ENCODE results near the gene PTPN18.

Gene PTPN18

GRCh38 chr2:130368786-130369185 lies 12.9 kb downstream of the PTPN18 start:
- no peak for DNase-seq

DNA sequence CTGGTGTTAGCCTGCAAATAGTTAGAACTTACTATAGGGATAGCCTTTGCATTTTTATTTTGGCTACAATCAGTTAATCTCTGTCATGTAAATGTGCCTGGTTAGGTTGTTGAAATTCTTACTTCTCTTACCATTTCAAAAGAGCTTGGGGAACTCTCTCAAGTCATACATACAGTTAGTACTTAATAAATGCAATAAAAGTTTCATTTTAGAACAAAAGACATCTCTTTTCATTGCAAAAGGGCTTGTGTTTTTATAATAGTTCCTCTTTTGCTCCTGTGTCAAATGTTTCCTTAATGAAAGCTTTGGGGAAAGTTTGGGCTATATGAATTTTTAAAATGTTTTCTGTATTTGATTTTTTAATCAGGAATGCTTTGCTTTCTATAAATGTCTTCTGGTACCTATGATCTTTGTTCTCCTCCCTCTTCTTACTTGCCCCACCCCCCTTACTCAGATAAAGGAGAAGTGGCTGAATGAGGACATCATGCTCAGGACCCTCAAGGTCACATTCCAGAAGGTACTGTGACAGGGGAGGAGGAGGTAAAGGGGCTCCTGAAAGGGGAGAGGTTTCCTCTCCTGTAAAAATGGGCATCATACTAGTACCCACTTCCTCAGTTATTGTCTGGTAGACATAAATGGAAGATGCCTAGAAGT lies 13.6 kb downstream of the PTPN18 start:
- no peak for DNase-seq

- no peak for DNase-seq
Observed at GRCh38 chr2:130369965-130370341, 14.1 kb downstream of the PTPN18 start.

DNA sequence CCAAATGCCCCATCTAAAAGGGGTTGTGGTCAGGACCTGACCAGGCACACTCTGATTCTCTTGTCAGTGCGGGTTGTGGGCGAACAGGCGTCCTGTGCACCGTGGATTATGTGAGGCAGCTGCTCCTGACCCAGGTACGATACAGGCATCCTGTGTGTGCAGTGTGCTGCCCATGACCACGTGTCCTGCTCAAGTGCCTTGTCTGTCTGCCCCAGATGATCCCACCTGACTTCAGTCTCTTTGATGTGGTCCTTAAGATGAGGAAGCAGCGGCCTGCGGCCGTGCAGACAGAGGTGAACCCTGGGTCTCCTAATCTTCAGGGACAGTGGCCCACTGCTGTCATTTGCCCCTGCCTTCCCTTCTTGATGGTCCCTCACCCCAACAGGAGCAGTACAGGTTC lies 14.6 kb downstream of the PTPN18 start:
- no peak for DNase-seq

GRCh38 chr2:130371723-130372054 lies 15.8 kb downstream of the PTPN18 start:
- no peak for DNase-seq

DNA sequence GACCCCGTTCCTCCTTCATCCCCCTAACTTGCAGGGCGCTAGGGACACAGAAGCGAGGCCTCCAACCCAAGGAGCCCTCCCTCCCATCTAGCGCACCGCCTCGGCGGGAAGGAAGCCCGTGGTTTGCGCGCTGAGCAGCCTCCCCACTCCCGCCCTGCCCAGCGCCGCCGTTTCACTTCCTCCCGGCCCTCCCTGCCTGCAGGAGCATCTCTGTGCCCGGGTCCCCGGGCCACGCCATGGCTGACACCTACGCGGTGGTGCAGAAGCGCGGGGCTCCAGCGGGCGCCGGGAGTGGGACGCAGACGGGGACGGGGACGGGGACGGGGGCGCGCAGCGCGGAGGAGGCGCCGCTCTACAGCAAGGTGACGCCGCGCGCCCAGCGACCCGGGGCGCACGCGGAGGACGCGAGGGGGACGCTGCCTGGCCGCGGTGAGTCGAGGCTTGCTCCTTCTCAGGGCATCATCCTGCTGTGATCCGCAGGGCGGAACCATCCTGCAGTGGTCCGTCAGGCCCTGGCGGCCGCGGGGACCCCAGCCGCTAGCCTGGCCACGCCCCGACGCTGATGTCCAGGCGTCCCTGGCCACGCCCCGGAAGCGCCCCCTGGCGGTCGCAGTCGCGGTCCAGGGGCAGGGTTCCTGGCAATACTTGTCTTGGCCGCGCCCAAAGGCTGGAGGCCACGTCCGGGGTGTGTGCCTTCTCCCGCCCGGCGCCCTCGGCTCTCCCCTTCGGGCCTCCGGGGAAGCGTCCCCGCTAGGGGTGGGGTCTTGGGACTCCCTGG lies 16.4 kb downstream of the PTPN18 start:
- peak; percentile 80 for DNase-seq

DNA sequence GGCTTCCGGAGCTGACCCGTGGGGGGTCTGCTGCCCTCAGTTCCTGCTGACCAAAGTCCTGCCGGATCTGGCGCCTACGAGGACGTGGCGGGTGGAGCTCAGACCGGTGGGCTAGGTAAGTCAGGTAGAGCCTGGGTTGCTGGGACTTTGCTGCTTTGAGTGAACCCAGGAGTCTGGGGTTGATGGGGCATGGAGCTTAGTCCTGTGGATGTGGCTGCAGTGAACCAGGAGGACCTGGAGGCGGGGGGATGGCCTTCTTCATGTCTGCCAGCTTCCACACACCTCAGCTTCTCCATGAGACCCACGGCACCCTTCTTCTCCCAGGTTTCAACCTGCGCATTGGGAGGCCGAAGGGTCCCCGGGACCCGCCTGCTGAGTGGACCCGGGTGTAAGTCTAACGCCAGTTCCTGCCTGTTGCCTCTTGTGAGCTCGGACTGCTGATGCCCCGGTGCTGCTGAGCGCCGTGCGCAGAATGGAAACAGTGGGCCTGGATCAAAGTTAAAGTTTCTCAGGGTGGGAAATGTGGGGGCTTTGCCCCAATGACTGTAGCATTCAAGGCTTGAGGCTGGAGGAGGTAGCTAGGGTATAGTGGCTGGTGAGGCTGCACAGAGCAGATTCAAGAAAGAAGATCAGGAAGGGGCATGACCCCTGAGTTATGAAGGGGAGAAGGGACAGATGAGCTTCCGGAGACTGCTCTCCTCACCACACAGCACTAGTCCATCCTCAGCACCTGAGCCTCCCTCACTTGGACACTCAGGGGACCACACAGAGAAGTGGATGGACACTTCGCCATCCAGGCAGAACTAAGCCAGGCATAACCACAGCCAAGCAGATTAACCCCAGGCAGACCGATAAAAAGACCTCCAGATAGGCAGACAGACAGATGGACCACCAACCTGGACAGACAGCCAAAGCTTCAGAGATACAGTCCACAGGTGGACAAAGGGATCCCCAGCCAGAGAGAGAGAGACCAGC lies 17.3 kb downstream of the PTPN18 start:
- DNase-seq = no peak

DNA sequence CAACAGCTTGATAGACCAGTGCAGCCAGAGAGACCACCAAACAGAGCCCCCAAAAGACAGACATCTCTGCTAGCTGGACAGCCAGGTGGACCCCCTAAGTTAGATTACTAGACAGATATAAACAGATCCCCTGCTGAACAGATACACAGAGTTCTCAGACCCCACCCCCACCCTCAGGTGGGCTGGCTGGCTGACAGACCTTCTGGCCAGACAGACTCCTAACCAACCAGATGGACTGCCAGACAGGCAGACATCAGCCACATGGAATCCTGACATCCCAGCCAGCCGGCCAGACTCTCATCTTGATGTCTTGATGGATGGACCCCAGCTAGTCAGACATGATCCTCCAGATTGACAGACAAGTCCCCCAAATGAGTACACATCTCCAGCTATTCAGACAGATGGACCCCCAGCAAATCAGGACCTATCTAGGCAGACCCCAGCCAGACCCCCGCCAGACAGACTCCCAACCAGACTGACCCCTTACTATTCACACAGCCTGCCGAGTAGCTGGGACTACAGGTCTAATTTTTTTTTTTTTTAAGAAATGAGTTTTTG lies 18.0 kb downstream of the PTPN18 start:
- DNase-seq = no peak

GRCh38 chr2:130374587-130375290 lies 18.9 kb downstream of the PTPN18 start:
- DNase-seq = peak; percentile 30

DNA sequence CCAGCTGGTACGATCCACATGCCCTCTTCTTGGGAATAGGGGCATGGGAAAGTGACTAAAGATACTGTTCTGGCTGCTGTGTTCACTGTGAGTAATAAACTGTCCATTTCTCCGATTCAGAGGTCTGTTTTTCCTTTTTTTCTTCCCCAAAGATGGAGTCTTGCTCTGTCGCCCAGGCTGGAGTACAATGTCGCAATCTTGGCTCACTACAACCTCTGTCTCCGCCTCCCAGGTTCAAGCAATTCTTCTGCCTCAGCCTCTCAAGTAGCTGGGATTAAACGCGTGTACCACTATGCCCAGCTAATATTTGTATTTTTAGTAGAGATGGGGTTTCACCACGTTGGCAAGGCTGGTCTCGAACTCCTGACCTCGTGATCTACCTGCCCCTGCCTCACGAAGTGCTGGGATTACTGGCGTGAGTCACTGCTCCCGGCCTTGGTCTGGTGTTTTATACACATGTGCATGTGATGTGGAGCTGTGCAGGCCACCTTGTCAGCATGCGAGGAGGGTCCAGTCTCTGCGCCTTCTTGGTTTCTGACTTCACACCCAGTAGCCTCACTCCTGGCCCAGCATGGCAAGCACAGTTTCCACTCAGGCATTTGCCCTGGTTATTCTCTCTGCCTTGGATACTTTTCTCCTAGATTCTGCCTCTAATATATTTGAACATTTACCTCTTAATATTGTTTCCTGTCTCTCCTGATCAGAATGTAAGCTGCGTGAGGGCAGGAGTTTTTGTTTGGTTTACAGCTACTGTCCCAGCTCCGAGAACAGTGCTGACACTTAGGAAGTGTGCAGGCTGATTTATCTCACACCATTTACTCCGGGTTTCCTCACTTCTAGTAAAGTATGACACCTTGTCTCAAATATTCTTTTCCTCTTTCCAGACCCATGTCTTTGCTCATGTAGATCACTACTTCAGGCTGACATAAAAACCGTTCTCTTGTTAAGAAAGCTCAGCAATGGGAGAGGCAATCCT lies 19.7 kb downstream of the PTPN18 start:
- no peak for DNase-seq

- no peak for DNase-seq
Observed at GRCh38 chr2:130376433-130377293, 20.8 kb downstream of the PTPN18 start.

DNA sequence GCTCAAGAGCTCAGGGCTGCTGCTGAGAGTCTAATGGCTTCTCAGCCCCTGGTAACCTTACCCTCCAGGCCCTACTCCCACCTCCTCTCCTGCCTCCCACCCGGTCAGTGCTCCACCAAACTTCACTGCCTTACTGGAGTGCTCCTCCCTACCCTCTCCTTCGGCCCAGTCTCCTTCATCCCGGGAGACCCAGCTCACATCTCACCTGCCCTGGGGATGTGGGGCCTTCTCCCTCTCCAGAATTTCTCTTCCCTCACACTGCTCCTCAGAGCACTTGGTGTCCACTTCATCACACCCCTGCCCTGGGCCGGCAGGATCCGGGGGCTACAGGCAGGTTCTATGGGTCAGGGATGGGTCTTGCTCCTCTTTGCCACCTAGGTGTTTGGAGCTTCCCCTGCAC lies 21.6 kb downstream of the PTPN18 start:
- DNase-seq = no peak

DNA sequence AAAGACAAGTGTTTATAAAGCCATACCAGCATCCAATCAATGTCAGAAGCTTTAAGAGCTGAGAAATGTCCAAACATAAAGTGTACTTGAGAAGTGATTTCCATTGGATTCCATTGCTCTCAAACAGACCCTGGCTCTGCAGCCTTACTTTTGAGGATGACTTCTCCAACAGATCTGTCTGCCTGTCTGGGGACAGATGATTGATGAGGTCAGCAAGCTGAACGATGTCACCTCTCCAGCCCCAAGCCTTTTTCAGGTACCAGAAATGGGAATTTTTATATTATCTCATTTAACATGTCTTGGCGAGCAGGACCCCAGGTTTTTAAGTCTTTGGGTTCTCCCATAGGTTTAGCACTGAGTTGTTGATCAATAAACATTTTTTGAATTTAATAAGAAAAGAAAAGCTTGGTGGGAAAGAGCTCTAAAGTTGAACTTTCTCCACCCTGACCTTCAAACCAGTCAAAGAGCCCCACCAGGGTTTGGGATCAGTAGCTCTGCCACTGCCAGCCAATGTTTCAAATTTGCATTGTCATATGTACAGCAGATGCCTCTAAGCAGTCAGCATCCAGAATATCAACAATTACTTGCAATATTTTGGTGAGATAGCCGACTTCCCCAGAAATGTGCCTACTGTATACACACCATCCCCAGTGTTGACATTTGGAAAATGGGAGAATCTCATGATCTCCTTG lies 22.5 kb downstream of the PTPN18 start:
- no peak for DNase-seq

DNA sequence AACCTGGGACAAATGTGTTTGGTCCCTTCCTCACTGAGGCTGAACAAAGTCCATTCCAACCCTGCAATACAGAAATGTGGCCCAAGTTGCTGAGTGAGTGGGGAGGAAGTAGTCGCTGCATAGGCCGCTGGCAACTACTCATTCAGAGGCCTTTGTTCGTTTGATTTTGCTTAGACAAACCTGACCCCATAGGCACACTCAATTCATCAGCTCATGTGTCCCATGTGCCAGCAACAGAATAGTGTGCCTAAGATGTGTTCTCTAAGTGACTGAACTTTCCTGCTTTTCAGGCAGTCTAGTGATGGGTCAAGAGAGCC lies 23.0 kb downstream of the PTPN18 start:
- no peak for DNase-seq

DNA sequence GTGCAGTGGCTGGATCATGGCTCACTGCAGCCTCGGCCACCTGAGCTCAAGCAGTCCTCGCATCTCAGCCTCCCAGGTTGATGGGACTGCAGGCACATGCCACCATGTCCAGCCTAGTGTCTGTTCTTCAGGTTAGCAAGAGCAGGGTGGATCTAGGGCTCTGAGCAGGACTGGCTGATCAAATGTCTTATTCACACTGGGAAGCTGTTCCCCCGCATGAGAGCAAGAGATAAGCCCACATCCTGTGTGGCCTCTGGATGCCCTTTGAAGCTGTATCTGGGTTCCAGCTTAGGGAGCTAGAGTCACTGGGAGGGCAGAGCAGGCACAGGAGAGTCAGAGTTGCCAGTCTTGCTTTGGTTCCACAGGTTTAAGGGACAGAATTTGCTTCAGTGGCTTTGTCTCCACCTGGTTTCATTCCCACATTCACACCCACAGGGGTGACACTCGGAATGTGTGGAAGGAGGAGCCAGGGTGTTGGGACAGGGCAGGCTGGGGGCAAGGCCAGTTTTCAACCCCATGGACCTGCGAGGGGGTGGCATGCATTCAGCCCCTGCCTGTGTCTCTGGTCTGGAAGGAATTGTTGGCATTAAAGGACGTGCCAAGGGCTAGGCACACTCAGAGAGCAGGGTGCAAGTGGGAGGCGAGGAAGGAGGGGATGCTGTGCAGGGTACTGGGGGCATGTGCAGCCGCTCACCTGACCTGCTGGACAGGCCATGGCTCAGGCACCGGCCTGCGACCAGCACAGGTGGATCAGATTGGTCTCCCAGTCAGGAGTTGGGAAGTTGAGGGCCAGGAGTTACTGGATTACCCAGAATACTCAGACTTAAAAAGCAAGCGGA lies 24.5 kb downstream of the PTPN18 start:
- DNase-seq = no peak

DNA sequence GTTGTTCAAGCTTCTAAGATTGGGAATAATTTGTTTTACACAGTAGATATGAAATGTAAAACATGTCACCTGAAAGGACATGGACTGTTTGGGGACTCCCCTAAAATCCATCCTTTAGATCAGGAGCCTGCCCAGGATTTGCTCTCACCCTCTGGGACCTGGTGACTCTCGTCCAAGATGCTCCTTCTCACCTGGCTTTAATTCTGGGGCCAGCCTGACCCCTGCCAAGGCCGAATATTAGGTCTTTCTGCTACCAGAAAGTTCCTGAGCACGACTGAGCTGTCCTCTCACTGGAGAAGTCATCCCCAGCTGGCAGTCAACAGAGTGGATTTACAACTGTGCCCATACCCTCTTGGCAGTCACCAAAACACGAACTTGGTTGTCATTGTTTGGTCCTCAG lies 25.3 kb downstream of the PTPN18 start:
- DNase-seq = no peak

GRCh38 chr2:130381619-130382018 lies 25.8 kb downstream of the PTPN18 start:
- DNase-seq = no peak

- no peak for DNase-seq
Observed at GRCh38 chr2:130382313-130382917, 26.6 kb downstream of the PTPN18 start.

- DNase-seq = no peak
Observed at GRCh38 chr2:130385709-130386108, 29.9 kb downstream of the PTPN18 start.

All from HCEC 1CT (cell line).